ENCODE results near the gene NOVA2.

NOVA2 gene

GRCh38 chr19:45995715-45996385, 22.2 kb upstream of the NOVA2 start:
- no peaks in the 10 kb centered on the region for H3K9me3 ChIP-seq (ENCODE audit: control insufficient read depth, insufficient read depth, low read length)
- H3K4me1 ChIP-seq (ENCODE audit: control insufficient read depth, low read length) = peaks cover 17% of the 10 kb centered on the region
- H4K20me1 ChIP-seq (ENCODE audit: control insufficient read depth, insufficient read depth, low read depth, low read length) = peaks cover 5% of the 10 kb centered on the region; the same call in 1 of the 2 replicates
- peaks cover 8% of the 10 kb centered on the region for H3K36me3 ChIP-seq (ENCODE audit: control insufficient read depth, low read length)
- peaks cover 15% of the 10 kb centered on the region for H3K79me2 ChIP-seq (ENCODE audit: control insufficient read depth, low read length)
- H3K4me2 ChIP-seq (ENCODE audit: low read length) = peak overlapping the region; percentile 75
- TF ChIP-seq, protein P1, sequence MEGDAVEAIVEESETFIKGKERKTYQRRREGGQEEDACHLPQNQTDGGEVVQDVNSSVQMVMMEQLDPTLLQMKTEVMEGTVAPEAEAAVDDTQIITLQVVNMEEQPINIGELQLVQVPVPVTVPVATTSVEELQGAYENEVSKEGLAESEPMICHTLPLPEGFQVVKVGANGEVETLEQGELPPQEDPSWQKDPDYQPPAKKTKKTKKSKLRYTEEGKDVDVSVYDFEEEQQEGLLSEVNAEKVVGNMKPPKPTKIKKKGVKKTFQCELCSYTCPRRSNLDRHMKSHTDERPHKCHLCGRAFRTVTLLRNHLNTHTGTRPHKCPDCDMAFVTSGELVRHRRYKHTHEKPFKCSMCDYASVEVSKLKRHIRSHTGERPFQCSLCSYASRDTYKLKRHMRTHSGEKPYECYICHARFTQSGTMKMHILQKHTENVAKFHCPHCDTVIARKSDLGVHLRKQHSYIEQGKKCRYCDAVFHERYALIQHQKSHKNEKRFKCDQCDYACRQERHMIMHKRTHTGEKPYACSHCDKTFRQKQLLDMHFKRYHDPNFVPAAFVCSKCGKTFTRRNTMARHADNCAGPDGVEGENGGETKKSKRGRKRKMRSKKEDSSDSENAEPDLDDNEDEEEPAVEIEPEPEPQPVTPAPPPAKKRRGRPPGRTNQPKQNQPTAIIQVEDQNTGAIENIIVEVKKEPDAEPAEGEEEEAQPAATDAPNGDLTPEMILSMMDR (IDR thresholded peaks at IDR 0.05; ENCODE audit: low read depth, low read length, poor library complexity, severe bottlenecking) = no peak
- TF ChIP-seq EZH2phosphoT487 (IDR thresholded peaks at IDR 0.05; ENCODE audit: borderline replicate concordance, low read length) = no peak
- H3K9me2 ChIP-seq (replicated peaks; ENCODE audit: control insufficient read depth, low read length) = no peaks in the 10 kb centered on the region
- H3K4me3 ChIP-seq (ENCODE audit: low read length) = peak overlapping the region; percentile 87
- H3F3A ChIP-seq (ENCODE audit: control insufficient read depth, insufficient read depth) = no peaks in the 10 kb centered on the region
- H3K27me3 ChIP-seq (ENCODE audit: control insufficient read depth, low read length) = no peaks in the 10 kb centered on the region
- no peak overlapping the region for H3K27ac ChIP-seq (ENCODE audit: low read depth, low read length)

GRCh38 chr19:45994998-45995714, 21.5 kb upstream of the NOVA2 start, which contains the start of gene CCDC61:
Gene CCDC61 (plus strand): TSS chr19:45995467. CDS start chr19:46003019, 7,552 bp downstream.
- Histone ChIP-seq H3K9me3 (ENCODE audit: control insufficient read depth, insufficient read depth, low read length) (no peaks in the 10 kb centered on the region), H3F3A (ENCODE audit: control insufficient read depth, insufficient read depth) (no peaks in the 10 kb centered on the region), H3K36me3 (ENCODE audit: control insufficient read depth, low read length) (peaks cover 8% of the 10 kb centered on the region), H3K79me2 (ENCODE audit: control insufficient read depth, low read length) (peaks cover 15% of the 10 kb centered on the region), H4K20me1 (ENCODE audit: control insufficient read depth, insufficient read depth, low read depth, low read length) (peaks cover 5% of the 10 kb centered on the region; the same call in 1 of the 2 replicates), H3K27me3 (ENCODE audit: control insufficient read depth, low read length) (0 out of 2 replicates have a peak, but pooled peaks cover 4% of the 10 kb centered on the region), H3K4me1 (ENCODE audit: control insufficient read depth, low read length) (peaks cover 10% of the 10 kb centered on the region), H3K27ac (ENCODE audit: low read depth, low read length) (0 out of 2 replicates have a peak within 1 kb of the TSS, but pooled peaks have one; percentile 1), H3K4me3 (ENCODE audit: low read length) (peak within 1 kb of the TSS; percentile 87), H3K4me2 (ENCODE audit: low read length) (peak within 1 kb of the TSS; percentile 75), H3K9me2 (replicated peaks; ENCODE audit: control insufficient read depth, low read length) (no peaks in the 10 kb centered on the region)
- TF ChIP-seq, protein P1 (IDR thresholded peaks at IDR 0.05; ENCODE audit: low read depth, low read length, poor library complexity, severe bottlenecking) = no peak
- no peak for TF ChIP-seq EZH2phosphoT487 (IDR thresholded peaks at IDR 0.05; ENCODE audit: borderline replicate concordance, low read length)

DNA sequence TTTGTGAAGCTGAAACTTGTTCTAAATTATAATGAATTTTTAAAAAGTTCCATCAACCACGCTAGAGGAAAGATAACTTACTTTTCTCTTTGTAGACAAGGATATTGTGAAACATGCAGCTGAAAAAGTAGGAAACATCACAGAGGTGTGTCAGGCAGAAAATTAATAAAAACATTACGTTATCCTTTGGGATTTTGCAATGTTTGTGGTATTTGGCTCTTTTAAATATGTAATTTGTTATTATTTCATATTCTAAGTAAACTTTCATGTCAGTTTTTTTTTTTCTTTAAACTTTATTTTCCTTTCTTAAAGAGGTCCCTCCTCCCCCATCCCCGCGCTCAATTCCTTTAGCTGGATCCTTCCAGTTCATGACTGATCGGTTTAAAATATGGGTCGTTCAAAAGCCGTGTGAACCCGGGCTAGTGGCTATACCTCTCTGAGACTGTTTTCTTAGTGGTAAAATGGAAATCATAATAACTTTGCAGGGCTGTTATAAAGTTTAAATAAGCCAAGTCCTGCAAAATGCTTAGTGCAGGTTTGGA, 20.9 kb upstream of the NOVA2 start:
- Histone ChIP-seq H3K4me1 (ENCODE audit: control insufficient read depth, low read length) (peaks cover 10% of the 10 kb centered on the region), H3K36me3 (ENCODE audit: control insufficient read depth, low read length) (peaks cover 8% of the 10 kb centered on the region), H3K9me3 (ENCODE audit: control insufficient read depth, insufficient read depth, low read length) (no peaks in the 10 kb centered on the region), H3K4me2 (ENCODE audit: low read length) (peak overlapping the region; percentile 66), H4K20me1 (ENCODE audit: control insufficient read depth, insufficient read depth, low read depth, low read length) (0 out of 2 replicates have a peak, but pooled peaks cover under 1% of the 10 kb centered on the region), H3K27ac (ENCODE audit: low read depth, low read length) (0 out of 2 replicates have a peak overlapping the region, but pooled peaks have one; percentile 1), H3K4me3 (ENCODE audit: low read length) (peak overlapping the region; percentile 73), H3K9me2 (replicated peaks; ENCODE audit: control insufficient read depth, low read length) (no peaks in the 10 kb centered on the region), H3K79me2 (ENCODE audit: control insufficient read depth, low read length) (peaks cover 15% of the 10 kb centered on the region), H3K27me3 (ENCODE audit: control insufficient read depth, low read length) (peaks cover 6% of the 10 kb centered on the region; the same call in 1 of the 2 replicates), H3F3A (ENCODE audit: control insufficient read depth, insufficient read depth) (no peaks in the 10 kb centered on the region)
- no peak for TF ChIP-seq EZH2phosphoT487 (IDR thresholded peaks at IDR 0.05; ENCODE audit: borderline replicate concordance, low read length)
- TF ChIP-seq, protein P1 (IDR thresholded peaks at IDR 0.05; ENCODE audit: low read depth, low read length, poor library complexity, severe bottlenecking) = no peak

Measured in DOHH2 (cell line).